ENCODE data around the gene BCL3.

The BCL3 gene

DNA sequence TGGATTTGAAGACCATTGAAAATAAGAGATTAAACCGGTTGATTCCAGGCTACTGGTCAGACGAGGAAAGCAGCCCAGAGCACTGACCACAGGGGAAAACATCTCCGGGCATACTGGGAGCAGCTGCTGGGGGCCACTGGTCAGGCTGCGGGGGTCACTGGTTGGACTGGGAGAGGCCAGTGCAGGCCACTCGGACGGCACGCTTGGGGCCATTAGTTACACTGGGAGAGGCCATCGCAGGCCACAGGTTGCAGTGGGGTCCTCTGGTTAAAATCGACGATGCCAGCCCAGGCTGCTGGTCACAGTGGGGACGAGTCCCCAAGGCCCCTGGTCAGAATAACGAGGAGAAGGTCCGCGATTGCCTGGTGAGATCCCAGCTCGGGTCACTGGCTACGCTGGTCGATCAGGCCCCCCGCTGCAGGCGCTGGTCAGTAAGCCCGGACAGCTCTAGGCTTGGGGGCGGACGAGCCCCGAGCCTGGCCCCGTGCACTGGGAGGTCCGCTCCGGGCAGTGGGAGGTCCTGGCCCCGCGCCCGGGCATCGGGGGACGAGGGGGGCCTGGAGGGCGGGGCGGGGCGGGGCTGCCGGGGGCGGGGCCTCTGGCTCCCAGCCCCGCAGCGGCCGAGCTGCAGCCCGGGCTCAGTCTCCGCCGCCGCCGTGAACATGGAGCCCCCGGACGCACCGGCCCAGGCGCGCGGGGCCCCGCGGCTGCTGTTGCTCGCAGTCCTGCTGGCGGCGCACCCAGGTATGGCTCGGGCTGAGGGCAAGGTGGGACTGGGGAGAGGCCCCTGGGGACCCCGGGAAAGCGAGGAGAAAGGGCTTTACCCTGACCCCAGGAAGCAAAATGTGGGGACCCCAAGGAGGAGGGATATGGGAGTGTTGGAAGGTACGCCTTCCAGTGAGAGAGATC is 60.2 kb downstream of the BCL3 start, which contains the start of gene BCAM:
Gene BCAM (plus strand): TSS at position 641 of the 909 bp plus-strand sequence. CDS start 22 bp downstream, at position 663.
- DNase-seq (ENCODE audit: low read depth) = no peak
- TF ChIP-seq, protein P1, sequence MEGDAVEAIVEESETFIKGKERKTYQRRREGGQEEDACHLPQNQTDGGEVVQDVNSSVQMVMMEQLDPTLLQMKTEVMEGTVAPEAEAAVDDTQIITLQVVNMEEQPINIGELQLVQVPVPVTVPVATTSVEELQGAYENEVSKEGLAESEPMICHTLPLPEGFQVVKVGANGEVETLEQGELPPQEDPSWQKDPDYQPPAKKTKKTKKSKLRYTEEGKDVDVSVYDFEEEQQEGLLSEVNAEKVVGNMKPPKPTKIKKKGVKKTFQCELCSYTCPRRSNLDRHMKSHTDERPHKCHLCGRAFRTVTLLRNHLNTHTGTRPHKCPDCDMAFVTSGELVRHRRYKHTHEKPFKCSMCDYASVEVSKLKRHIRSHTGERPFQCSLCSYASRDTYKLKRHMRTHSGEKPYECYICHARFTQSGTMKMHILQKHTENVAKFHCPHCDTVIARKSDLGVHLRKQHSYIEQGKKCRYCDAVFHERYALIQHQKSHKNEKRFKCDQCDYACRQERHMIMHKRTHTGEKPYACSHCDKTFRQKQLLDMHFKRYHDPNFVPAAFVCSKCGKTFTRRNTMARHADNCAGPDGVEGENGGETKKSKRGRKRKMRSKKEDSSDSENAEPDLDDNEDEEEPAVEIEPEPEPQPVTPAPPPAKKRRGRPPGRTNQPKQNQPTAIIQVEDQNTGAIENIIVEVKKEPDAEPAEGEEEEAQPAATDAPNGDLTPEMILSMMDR (IDR thresholded peaks at IDR 0.05; ENCODE audit: control insufficient read depth, insufficient read depth, low read depth, low read length, missing control alignments) = no peak
- peak within 1 kb of the TSS; percentile 42 for H3K4me3 ChIP-seq (ENCODE audit: control insufficient read depth, low read depth, low read length)
